Activated naive CD8-positive, alpha-beta T cell treated with anti-CD3 and anti-CD28 coated beads, Interleukin-2, amount 50 U/mL, for 24 hours (primary cell): ENCODE measurements around the gene EPHX1.
"Not testable (repeated sequence)": the region's sequence is repeated elsewhere in the genome, so short reads cannot be mapped to it uniquely, and the experiment has no call there.

Source experiments
- ATAC-seq: fragments of 150-1000 bp; cut with Tn5 transposase; one replicate; pipeline ENCODE4 v1.10.0; 2021
- DNase-seq: peaks from one replicate; pipeline ENCODE4 v3.0.0; 2021
- H3K27ac Mint-ChIP-seq: one replicate; pipeline ENCODE4 v1.8.0; 2021; ENCODE audit warnings: mild to moderate bottlenecking, mixed read lengths
- H3K27me3 Mint-ChIP-seq: one replicate; pipeline ENCODE4 v1.8.0; 2021; ENCODE audit warnings: mixed read lengths
- H3K36me3 Mint-ChIP-seq: one replicate; pipeline ENCODE4 v1.8.0; 2021; ENCODE audit warnings: low read depth, mixed read lengths
- H3K4me1 Mint-ChIP-seq: one replicate; pipeline ENCODE4 v1.8.0; 2021; ENCODE audit warnings: mixed read lengths
- H3K4me3 Mint-ChIP-seq: one replicate; pipeline ENCODE4 v1.8.0; 2021; ENCODE audit warnings: mild to moderate bottlenecking, moderate library complexity, mixed read lengths
- H3K9me3 Mint-ChIP-seq: one replicate; pipeline ENCODE4 v1.8.0; 2021; ENCODE audit warnings: mixed read lengths

Gene EPHX1

DNA sequence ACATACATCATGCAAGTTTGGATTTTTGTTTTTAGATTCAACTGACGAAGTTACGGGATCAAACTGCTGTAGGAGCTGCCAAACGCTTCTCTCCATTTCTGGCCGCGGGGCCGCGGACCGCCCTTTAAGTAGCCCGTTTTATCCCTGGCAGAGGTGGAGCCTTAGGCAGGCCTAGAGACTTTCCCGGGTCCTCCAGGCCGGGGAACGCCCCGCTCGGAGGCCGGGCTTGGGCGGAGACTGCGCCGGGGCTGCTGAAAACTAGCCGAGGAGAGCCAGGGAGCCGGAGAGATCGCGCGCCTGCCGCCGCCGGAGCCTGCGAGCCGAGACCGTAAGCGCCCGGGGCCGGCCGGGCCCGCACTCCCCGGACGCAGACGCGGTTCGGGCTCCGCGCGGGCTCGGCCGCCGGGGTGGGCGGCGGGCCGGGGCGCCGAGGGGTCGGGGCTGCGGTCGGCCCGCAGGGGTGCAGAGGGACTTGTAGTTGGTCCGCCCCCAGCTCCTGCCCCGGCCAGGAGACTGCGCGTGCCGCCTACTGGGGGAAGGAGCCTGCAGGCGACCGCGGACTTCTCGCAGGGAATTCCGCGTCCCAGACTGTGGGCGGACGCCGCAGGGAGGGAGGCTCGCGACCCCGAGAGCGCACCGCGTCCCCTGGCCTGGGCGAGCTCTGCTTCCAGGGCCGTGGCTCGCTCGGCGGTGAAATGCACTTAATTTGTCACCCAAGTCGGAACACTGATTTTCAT, at the start of gene EPHX1:
EPHX1 (plus strand) TSS at position 283 of the 737 bp plus-strand sequence. CDS start 18,606 bp downstream, outside the sequence.
- no peaks in the 10 kb centered on the region for H3K36me3 Mint-ChIP-seq
- peaks cover 15% of the 10 kb centered on the region for H3K4me1 Mint-ChIP-seq
- H3K9me3 Mint-ChIP-seq, result no peaks in the 10 kb centered on the region
- no peak within 1 kb of the TSS for H3K27ac Mint-ChIP-seq
- peak within 1 kb of the TSS; percentile 79 for H3K4me3 Mint-ChIP-seq
- peaks cover 5% of the 10 kb centered on the region for H3K27me3 Mint-ChIP-seq
- ATAC-seq (peak; percentile 99), DNase-seq (peak; percentile 82)

DNA sequence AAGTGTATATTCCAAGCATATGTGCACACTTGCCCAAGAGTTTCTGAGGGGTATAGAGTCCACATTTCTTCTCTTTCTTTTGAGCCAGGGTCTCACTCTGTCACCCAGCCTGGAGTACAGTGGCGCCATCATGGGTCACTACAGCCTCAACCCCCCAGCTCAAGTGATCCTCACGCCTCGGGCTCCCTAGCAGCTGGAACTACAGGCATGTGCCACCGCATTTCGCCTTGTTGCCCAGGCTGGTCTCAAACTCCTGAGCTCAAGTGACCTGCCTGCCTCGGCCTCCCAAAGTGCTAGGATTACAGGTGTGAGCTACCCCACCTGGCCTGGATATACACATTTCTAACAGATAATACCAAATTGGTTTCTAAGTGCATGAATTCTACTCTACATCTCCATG, 49.4 kb upstream of the EPHX1 start:
- no peak overlapping the region for H3K27ac Mint-ChIP-seq
- no peaks in the 10 kb centered on the region for H3K9me3 Mint-ChIP-seq
- no peak for ATAC-seq
- no peaks in the 10 kb centered on the region for H3K27me3 Mint-ChIP-seq
- no peak overlapping the region for H3K4me3 Mint-ChIP-seq
- H3K36me3 Mint-ChIP-seq, result no peaks in the 10 kb centered on the region
- no peak for DNase-seq
- no peaks in the 10 kb centered on the region for H3K4me1 Mint-ChIP-seq

DNA sequence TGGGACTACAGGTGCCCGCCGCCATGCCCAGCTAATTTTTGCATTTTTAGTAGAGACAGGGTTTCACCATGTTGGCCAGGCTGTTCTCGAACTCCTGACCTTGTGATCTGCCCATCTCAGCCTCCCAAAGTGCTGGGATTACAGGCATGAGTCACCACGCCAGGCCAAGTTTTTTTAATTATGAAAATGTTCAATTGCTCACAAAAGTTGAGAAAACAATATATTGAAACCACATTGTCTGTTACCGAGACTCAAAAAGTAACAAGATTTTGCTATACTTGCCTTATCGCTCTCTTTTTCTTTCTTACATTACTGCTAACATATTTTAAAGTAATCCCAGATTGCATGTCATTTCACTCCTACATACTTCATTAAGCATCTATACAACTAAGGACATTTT, 48.5 kb upstream of the EPHX1 start:
- not testable (repeated sequence) for DNase-seq, H3K27me3 Mint-ChIP-seq, H3K4me1 Mint-ChIP-seq, ATAC-seq, H3K4me3 Mint-ChIP-seq, H3K9me3 Mint-ChIP-seq, H3K27ac Mint-ChIP-seq, H3K36me3 Mint-ChIP-seq

DNA sequence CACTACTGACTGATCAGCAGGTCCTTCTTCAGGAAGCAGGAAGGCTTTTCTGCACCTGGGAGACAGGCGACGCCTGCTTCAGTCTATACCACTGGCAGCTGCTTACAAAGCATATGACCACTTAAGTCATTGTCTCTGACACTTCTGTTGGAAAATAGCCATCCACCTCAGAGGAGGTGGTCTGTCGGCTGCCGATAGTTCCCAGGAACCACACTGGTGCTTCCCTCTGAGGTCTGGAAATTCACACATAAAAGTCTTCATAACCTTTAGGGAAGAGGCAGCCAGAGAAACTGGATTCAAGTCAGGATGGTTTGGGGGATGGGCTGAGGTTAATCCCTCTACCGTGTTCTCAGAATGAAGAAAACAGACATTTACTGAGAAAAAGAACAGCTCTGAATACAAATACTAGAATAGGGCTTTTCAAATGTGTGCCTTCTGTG, 47.9 kb upstream of the EPHX1 start:
- no peak overlapping the region for H3K27ac Mint-ChIP-seq
- no peaks in the 10 kb centered on the region for H3K9me3 Mint-ChIP-seq
- ATAC-seq (no peak), DNase-seq (no peak)
- no peaks in the 10 kb centered on the region for H3K36me3 Mint-ChIP-seq
- no peaks in the 10 kb centered on the region for H3K27me3 Mint-ChIP-seq
- no peaks in the 10 kb centered on the region for H3K4me1 Mint-ChIP-seq
- H3K4me3 Mint-ChIP-seq, result no peak overlapping the region

DNA sequence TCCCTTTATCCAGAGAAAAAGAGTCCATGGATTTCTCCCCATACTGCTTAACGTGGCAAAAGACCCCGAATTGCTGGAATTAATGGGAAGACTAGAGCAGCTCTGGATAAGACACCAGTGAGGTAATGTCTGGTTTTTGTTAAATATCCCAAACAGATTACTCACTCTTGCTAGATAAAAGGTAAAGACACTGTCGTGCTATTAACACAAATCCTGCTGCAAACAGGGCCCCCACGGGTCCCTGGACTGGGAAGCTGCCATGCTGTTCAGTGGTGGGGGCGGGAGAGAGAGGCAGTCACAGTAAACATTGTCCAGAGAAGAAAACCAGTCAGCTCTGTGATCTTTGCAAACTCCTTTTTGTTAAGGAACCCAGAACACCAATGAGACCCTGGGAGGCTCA, 47.5 kb upstream of the EPHX1 start:
- DNase-seq, result no peak
- no peaks in the 10 kb centered on the region for H3K4me1 Mint-ChIP-seq

DNA sequence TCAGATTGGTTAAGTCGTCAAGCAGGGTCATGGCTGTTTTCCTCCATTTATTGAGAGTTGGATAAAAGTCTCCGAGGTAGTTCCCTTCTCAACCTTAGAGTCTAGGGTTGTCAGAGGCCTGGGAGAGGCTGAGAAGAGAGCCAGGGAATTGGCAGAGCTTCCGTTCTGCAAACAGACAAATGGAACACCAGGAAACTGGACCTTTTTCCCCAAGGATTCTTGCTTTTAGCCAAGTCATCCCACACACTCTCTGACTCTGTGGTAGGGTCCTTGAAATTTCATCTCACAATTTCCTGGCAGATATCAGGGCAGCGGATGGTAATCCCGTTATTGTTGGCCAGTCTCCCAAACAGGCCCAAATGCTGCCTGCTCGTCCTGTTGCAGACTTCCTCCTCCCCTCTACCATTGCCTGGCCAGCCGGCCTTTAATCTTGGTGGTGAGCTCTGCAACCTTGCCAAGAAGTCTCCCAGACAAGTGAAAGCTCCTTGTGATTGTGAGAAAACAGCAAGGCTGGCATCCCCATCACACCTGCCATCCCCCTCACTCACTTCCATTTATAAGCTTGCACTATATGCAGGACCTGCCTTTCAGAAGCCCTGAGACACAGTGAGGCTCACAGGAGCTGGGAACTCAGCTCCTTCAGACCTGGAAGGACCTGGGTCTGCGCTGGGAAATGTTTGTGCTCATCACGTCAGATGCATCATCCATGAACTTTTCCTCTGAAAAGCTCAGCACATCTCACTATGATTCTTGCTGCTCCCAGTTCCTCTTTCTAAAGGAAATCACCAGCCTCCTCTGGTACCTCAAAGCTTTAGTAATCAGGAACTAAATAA, 46.0 kb upstream of the EPHX1 start:
- Mint-ChIP-seq H3K36me3 (no peaks in the 10 kb centered on the region), H3K4me3 (no peak overlapping the region), H3K27me3 (no peaks in the 10 kb centered on the region), H3K27ac (no peak overlapping the region), H3K4me1 (no peaks in the 10 kb centered on the region), H3K9me3 (no peaks in the 10 kb centered on the region)
- no peak for DNase-seq
- ATAC-seq, result no peak

More for the DNA sequence above, 47.5 kb upstream of the EPHX1 start:
- H3K27me3 Mint-ChIP-seq, result no peaks in the 10 kb centered on the region
- H3K9me3 Mint-ChIP-seq, result no peaks in the 10 kb centered on the region
- ATAC-seq, result no peak
- no peak overlapping the region for H3K27ac Mint-ChIP-seq
- no peak overlapping the region for H3K4me3 Mint-ChIP-seq
- H3K36me3 Mint-ChIP-seq, result no peaks in the 10 kb centered on the region

DNA sequence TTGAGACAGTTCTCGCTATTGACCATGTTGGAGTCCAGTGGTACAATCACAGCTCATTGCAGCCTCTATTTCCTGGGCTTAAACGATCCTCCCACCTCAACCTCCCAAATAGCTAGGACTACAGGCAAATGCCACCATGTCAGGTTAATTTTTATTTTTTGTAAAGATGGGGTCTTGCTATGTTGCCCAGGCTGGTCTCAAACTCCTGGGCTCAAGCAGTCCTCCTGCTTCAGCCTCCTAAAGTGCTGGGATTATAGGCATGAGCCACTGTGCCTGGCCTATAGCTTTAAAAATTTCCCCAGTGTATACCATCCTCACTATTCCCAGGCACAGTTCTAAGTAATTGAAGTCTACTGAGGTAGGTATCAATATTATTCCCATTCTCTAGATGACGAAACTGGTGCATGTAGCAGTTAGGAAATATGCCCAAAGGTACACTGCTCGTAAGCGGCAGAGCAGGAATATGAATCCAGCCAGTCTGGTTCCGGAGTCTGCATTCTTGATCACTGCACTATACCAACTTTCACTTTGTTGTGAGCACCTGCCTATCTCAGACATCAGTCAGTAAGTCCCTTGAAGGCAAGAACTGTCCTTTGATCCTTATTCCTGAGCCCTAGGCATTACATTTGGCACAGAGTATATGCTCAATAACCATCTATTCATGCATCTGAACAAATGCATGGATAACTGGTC, 43.8 kb upstream of the EPHX1 start:
- Mint-ChIP-seq H3K4me1 (no peaks in the 10 kb centered on the region), H3K9me3 (no peaks in the 10 kb centered on the region), H3K36me3 (no peaks in the 10 kb centered on the region), H3K27me3 (no peaks in the 10 kb centered on the region), H3K27ac (no peak overlapping the region), H3K4me3 (no peak overlapping the region)
- ATAC-seq (no peak), DNase-seq (no peak)

DNA sequence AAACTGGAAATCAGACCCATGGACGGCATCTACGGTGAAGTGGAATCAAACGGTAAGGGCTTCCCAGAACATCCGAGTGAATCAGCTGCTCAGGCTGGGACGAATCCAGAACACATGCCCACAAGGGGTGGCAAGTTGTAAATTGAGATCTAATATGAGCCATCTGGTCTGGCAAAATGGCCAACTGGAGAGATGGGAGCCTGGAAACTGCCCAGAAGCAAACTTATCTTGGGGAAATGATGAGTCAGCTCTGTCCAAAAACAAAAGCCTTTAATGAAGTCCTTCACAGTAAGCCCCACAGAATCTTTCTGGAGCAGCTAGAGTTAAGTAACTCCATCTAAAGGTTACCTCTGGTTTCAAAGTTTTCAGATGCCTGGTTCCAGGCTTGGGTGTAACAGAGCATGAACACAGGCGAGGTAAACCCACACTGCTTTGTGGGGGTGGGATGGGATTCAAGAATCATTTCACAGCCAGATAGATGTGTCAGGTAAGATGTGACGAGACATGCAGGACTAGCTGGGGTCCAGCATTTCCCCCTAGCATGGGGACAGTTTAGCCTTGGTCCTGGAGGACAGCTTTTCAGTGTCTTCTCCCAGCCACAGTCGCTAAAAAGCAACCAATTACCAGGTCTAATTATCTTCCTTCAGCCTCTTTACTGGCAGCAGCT, 42.8 kb upstream of the EPHX1 start:
- Mint-ChIP-seq H3K9me3 (no peaks in the 10 kb centered on the region), H3K27me3 (no peaks in the 10 kb centered on the region), H3K27ac (no peak overlapping the region), H3K4me1 (no peaks in the 10 kb centered on the region), H3K36me3 (no peaks in the 10 kb centered on the region), H3K4me3 (no peak overlapping the region)
- ATAC-seq (no peak), DNase-seq (no peak)

DNA sequence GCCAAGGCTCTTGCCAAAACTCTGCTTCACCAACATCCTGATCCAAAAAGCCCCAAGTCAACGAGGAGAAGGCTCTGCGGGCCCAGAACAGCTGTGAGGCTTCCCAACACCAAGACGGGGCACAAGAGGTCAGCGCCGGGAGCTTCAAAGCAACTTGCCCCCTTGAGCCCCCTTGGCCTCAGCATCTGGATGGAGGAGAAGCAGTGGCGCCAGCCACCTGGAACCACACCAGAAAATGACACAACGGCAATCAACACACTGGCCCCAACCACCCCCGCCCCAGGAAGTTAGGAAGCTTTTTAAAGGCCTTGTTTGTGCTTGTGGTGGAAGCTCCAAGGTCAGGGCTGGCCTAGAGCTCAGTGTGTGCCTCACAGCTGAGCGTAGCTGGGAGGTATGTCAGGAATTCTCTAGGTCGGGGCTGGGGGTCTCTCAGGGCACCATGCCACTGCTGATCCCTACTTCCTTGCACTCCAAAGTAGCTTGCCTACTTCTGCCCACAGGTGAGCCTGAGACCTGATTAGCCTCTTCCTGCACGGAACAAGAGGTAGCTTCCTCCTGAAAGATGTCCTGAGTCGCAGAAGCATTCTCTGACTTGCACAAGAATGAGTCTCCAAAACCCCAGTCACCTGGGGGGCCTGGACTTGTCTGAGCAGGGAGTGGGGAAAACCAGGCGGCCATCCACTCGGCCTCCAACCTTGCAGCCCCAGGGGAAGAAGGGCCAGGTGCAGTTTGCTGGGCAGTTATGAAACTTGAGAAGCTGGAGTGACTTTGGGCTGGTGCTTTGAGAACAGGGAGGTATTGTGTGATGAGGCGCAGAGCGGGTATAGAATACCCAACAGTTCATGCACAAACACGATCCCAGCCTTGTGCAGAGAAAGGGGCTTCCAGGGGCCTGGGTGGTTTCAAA, 42.0 kb upstream of the EPHX1 start:
- Mint-ChIP-seq H3K27me3 (no peaks in the 10 kb centered on the region), H3K36me3 (no peaks in the 10 kb centered on the region), H3K4me1 (no peaks in the 10 kb centered on the region), H3K27ac (no peak overlapping the region), H3K4me3 (no peak overlapping the region), H3K9me3 (no peaks in the 10 kb centered on the region)
- DNase-seq (no peak), ATAC-seq (no peak)

DNA sequence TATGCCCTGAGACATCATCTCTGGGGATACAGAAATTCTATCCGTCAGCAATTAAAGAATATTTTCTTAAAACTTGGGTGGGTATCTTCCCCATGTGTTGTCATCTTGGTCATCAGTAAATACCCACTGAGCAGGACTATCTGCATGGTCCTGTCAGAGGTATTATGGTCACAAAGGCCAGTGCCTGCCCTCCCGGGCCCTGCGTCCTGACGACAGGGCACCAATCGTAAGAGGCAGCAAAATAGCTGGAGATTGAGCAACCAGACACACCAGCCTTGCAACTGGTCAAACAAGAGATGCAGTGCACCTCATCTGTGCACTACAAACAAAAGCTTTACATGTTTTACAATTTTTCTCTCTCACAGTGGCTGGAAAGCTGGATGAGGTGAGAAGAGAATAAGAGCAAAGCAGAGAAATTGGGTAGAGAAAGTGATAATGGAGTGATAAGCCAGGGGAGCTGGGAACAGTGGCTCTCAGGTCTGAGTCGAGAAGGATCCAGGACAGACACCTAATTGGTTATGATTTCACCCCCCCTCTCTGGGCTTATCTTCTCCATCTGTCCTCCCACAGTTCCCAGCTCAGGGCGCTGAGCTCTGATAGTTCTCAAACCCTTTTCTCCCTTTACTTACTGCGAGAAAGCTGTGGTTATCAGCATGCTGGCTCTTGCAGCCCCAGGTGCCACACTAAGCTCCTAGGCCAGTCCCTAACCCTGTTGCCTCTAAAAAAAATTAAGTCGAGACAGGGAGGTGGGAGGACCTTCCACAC, 41.1 kb upstream of the EPHX1 start:
- no peaks in the 10 kb centered on the region for H3K9me3 Mint-ChIP-seq
- DNase-seq, result no peak
- no peaks in the 10 kb centered on the region for H3K4me1 Mint-ChIP-seq
- H3K36me3 Mint-ChIP-seq, result no peaks in the 10 kb centered on the region
- no peaks in the 10 kb centered on the region for H3K27me3 Mint-ChIP-seq
- no peak overlapping the region for H3K4me3 Mint-ChIP-seq
- ATAC-seq, result no peak
- H3K27ac Mint-ChIP-seq, result no peak overlapping the region

DNA sequence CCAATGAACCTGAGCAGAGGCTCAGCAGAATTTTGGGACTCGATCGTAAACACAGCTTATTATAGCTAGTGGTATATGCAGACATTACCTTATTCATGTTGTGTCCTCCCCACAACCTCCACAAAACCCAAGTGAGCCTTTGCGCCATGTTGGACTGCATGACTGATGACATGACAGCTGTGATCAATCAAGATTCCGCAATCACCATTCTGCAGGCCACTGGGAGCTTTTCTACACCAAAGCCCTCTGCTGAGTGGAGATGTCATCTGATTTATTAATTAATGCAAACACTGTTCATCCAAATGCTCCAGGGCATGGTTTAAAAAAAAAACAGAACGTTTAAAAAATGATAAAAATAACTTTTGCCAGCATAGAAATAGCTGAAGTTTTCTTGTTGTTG, 40.2 kb upstream of the EPHX1 start:
- no peak overlapping the region for H3K27ac Mint-ChIP-seq
- DNase-seq, result no peak
- no peaks in the 10 kb centered on the region for H3K36me3 Mint-ChIP-seq
- no peaks in the 10 kb centered on the region for H3K4me1 Mint-ChIP-seq
- no peak overlapping the region for H3K4me3 Mint-ChIP-seq
- no peaks in the 10 kb centered on the region for H3K9me3 Mint-ChIP-seq
- ATAC-seq, result no peak
- H3K27me3 Mint-ChIP-seq, result no peaks in the 10 kb centered on the region

DNA sequence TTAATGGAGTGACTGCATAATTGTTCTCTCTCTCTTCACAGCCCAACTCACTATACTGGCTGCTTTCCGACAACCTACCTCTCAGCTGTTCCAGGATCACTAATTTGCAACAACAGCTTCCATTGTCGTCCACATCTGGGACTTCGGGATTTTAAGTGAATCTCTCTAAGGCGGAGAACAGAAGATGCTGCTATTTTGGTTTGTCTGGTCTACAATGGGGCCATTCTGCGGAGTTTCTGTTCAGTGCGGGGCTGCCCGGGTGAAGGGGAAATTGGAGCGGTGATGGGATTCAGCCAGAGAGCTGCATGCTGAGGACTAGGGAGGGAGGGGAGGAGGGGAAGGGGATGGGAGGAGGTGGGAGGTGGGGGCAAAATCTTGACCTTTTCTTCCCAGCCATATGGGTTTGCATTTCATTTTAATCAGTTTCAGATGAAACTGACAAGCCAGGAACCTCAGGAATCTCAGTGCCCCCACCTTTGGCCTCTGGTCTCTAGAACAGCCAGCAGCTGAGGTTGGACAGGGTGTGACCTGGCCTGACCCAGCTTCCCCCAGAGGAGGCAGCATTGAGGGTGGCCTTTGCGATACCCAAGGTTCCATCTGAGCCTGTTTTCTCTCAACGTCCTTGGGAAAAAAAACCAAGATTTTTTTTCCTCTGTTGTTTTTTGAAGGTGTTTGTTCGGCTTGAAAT, 39.2 kb upstream of the EPHX1 start:
- H3K9me3 Mint-ChIP-seq, result no peaks in the 10 kb centered on the region
- no peak for DNase-seq
- no peaks in the 10 kb centered on the region for H3K4me1 Mint-ChIP-seq
- H3K27ac Mint-ChIP-seq, result no peak overlapping the region
- ATAC-seq, result no peak
- peaks cover 2% of the 10 kb centered on the region for H3K36me3 Mint-ChIP-seq
- H3K27me3 Mint-ChIP-seq, result no peaks in the 10 kb centered on the region
- no peak overlapping the region for H3K4me3 Mint-ChIP-seq
